ENCODE measurements around the gene DDX25. TPM values are rescaled to one million over a fixed set of nuclear protein-coding genes. Genes with fewer than 3 reads are reported as not detected.

DDX25 gene
- total RNA-seq, 2 donors from 2014 or later: 0.21 TPM; not detected in 1

DNA sequence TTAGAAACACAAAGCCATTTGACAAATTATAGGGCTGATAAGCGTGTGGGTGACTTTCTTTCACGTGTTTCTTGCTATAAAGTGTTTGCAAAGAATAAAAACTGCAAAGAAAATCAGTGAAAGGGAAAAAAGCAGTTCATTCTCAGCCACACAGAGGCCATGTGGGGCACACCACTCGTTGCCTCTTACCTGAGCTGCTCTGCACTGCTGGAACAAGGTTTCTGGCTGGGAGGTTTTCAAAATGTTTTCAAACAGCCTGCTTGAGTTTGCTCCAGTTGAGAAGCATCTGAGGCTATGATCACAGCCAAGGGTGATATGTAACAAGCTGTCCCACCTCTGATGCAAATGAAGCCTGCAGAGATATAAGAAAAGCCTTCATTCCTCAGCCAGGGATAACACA, 26.8 kb downstream of the DDX25 start:
- intact Hi-C loops (cut with DNase I): no loop called here
- ATAC-seq: no peak
- no peak for DNase-seq

DNA sequence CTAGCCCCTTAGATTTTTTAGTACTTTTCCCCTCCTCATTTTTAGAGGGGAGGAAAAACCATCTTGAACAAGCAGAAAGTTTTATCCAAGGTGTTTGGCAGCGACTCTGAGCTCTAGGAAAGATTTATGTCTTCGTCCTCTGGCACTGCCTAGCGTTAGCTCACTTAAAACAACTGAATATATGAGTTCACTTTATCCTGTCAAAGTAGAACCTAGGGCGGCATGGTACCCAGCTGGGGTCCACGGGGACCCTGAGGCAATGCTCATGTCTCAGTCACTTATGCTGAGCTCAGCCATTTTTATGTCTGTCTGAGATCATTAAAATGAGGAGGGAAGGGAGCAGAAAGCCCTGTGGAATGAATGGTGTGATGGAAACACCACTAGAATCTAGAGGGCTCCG, 27.4 kb downstream of the DDX25 start:
- DNase-seq (no peak), ATAC-seq (no peak)
- intact Hi-C loops (cut with DNase I): no loop called here

DNA sequence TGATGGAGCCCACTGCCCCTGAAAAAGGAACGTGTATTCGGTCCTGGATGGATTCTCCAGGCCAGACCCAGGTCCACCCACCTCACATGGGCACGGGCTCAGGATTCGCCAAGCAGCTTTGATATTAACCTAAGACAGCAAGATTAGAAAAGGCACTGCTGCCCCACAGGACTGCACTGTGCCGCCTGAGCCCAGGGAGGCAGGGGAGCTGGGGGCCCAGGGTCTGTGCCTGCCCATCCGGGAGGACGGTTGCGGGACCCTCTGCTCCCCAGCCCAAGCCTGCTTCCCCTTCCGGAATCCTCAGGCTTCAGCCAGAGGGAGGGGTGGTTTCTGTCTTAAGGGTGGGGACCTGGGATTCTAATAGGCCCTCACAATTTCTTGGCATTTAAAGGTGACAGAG, 28.0 kb downstream of the DDX25 start:
- no peak for ATAC-seq
- intact Hi-C loops (cut with DNase I): no loop called here
- no peak for DNase-seq

GRCh38 chr11:125933030-125933813, 28.9 kb downstream of the DDX25 start:
- ATAC-seq: no peak
- intact Hi-C loops (cut with DNase I): no loop called here
- no peak for DNase-seq

GRCh38 chr11:125934473-125934872, 30.2 kb downstream of the DDX25 start:
- intact Hi-C loops (cut with DNase I): no loop called here
- DNase-seq (no peak), ATAC-seq (no peak)

GRCh38 chr11:125935056-125935455, 30.7 kb downstream of the DDX25 start:
- intact Hi-C loops (cut with DNase I): no loop called here
- no peak for ATAC-seq
- no peak for DNase-seq

- ATAC-seq: no peak
- intact Hi-C loops (cut with DNase I): no loop called here
Measured at GRCh38 chr11:125935618-125936199, 31.4 kb downstream of the DDX25 start.

GRCh38 chr11:125938418-125938817, 34.1 kb downstream of the DDX25 start:
- no peak for ATAC-seq
- DNase-seq: no peak
- intact Hi-C loops (cut with DNase I): no loop called here

More at GRCh38 chr11:125935618-125936199, 31.4 kb downstream of the DDX25 start:
- DNase-seq: no peak

GRCh38 chr11:125939081-125939521, 34.8 kb downstream of the DDX25 start:
- no peak for DNase-seq
- intact Hi-C loops (cut with DNase I): no loop called here
- peak; percentile 62 to 72 for ATAC-seq

DNA sequence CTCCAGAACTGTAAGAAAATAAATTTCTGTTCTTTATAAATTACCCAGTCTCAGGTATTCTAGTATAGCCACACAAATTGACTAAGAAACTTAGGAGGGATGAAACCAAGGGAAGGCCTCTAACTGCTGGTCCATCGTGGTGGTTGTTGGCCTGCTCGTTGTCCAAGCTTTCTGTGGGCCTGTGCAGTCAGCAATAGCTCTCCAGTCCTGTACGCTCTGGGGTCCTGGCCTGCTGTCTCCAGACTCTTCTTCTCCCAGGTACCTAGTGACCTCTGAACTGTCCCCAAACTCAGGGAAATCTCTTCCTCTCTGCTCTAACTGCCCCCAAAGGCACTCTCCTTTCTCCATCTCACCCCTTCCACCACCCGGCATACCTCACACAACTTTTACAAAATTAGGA, 35.8 kb downstream of the DDX25 start:
- ATAC-seq (no peak), DNase-seq (no peak)
- intact Hi-C loops (cut with DNase I): loop anchor here in 1 of 2 donors (5.0 kb wide), 1 partner anchor 252 kb away; no protein-coding TSS in a partner anchor

- intact Hi-C loops (cut with DNase I): loop anchor here in 1 of 2 donors (5.0 kb wide), 1 partner anchor 251 kb away; no protein-coding TSS in a partner anchor
- ATAC-seq (no peak), DNase-seq (no peak)
Measured at GRCh38 chr11:125941267-125941618, 36.9 kb downstream of the DDX25 start.

- ATAC-seq (peak; percentile 58 to 62), DNase-seq (peak; percentile 58)
- intact Hi-C loops (cut with DNase I): loop anchor here in 1 of 2 donors (5.0 kb wide), 1 partner anchor 250 kb away; no protein-coding TSS in a partner anchor
Measured at GRCh38 chr11:125941619-125942611, 37.6 kb downstream of the DDX25 start.

- intact Hi-C loops (cut with DNase I): loop anchor here in 1 of 2 donors (5.0 kb wide), 1 partner anchor 249 kb away; no protein-coding TSS in a partner anchor
- ATAC-seq (no peak), DNase-seq (no peak)
Measured at GRCh38 chr11:125942771-125943428, 38.6 kb downstream of the DDX25 start.

GRCh38 chr11:125943661-125944349, 39.5 kb downstream of the DDX25 start:
- ATAC-seq: no peak
- no peak for DNase-seq
- intact Hi-C loops (cut with DNase I): loop anchor here in 1 of 2 donors (5.0 kb wide), 1 partner anchor 248 kb away; no protein-coding TSS in a partner anchor

DNA sequence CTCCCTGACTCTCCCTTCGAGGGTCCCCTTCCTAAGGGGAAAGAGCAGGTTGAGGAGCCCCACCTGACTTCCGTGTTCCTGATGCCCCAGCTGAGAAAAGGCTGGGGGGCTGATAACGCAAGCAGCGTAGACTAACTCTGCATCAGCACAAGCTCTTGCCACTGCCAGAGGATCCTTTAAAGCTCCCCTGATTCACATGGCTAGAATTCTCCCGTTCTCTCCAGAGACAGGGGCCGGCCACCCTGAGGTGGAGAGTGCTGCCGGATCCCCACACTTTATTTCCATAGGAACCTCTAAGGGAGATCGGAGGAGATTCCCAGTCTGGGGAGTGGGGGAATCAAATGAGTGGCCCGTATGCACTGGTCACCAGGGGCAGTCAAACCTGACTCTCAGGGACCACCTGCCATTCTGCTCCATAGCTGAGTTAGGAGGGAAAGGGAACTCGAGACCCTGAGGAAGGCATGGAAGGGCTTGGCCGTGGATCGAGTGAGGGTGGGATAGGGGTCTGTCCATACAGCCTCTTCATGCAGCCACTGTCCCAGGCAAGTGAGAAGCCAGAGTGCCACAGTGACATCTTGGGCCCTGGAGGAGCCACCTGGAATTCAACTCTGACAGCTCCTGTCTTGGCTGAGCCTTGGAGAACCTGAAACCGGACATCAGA, 40.2 kb downstream of the DDX25 start:
- intact Hi-C loops (cut with DNase I): loop anchor here in 1 of 2 donors (5.0 kb wide), 1 partner anchor 248 kb away; no protein-coding TSS in a partner anchor
- ATAC-seq (no peak), DNase-seq (no peak)

- ATAC-seq: no peak
- intact Hi-C loops (cut with DNase I): no loop called here
- no peak for DNase-seq
Measured at GRCh38 chr11:125945011-125945796, 40.9 kb downstream of the DDX25 start.

Measured in left cardiac atrium (tissue), 4 donors.